Tibial artery (tissue), 4 donors: Measurements from ENCODE around the gene GPS2.

ENCODE experiments used
- DNase-seq, 2 donors: peaks; one replicate each; pipeline ENCODE4 v3.0.0-alpha.2; 2019
- H3K27ac ChIP-seq, 2 donors: fragments of 200-600 bp; sonication (generic) in 1 of 2; 1 replicate in 1 of 2; 2 replicates in 1 of 2; pipeline ENCODE4 v1.5.1; 2018 to 2019; ENCODE audit warnings: mild to moderate bottlenecking in 1 of 2
- H3K27me3 ChIP-seq, 2 donors: fragments of 200-600 bp; sonication (generic) in 1 of 2; one replicate each; pipeline versions ENCODE4 v1.5.1 to v1.6.0; 2016 to 2019
- H3K36me3 ChIP-seq, 3 donors: fragments of 200-600 bp; sonication (generic) in 2 of 3; one replicate each; pipeline ENCODE4 v1.5.1; 2016 to 2019; ENCODE audit warnings: mild to moderate bottlenecking in 2 of 3
- H3K4me1 ChIP-seq, 4 donors: fragments of 200-600 bp; sonication (generic) in 2 of 4; 1 replicate in 3 of 4; 2 replicates in 1 of 4; pipeline ENCODE4 v1.5.1; 2016 to 2019
- H3K4me3 ChIP-seq, 2 donors: fragments of 200-600 bp; sonication (generic) in 1 of 2; 1 replicate in 1 of 2; 2 replicates in 1 of 2; pipeline ENCODE4 v1.5.1; 2018 to 2019; ENCODE audit warnings: mild to moderate bottlenecking in 2 of 2
- H3K9me3 ChIP-seq, 3 donors: fragments of 200-600 bp; sonication (generic) in 1 of 3; one replicate each; pipeline ENCODE4 v1.5.1; 2016 to 2019
- intact Hi-C: fragments of 100-400 bp; cut with DNase I; formaldehyde crosslinking; loops from one replicate; pipeline ENCODE4 v1.15.0; 2023; ENCODE audit warnings: low total_unique reads
- TF ChIP-seq, protein P1 (sequence below), 2 experiments: fragments of 200-600 bp in 1 of 2; fragments of 450-650 bp in 1 of 2; IDR thresholded peaks; one replicate each; pipeline ENCODE4 v1.5.1; 2017 to 2019; ENCODE audit warnings: antibody characterized with exemption in 2 of 2, mild to moderate bottlenecking in 1 of 2, moderate library complexity in 1 of 2

The GPS2 gene

DNA sequence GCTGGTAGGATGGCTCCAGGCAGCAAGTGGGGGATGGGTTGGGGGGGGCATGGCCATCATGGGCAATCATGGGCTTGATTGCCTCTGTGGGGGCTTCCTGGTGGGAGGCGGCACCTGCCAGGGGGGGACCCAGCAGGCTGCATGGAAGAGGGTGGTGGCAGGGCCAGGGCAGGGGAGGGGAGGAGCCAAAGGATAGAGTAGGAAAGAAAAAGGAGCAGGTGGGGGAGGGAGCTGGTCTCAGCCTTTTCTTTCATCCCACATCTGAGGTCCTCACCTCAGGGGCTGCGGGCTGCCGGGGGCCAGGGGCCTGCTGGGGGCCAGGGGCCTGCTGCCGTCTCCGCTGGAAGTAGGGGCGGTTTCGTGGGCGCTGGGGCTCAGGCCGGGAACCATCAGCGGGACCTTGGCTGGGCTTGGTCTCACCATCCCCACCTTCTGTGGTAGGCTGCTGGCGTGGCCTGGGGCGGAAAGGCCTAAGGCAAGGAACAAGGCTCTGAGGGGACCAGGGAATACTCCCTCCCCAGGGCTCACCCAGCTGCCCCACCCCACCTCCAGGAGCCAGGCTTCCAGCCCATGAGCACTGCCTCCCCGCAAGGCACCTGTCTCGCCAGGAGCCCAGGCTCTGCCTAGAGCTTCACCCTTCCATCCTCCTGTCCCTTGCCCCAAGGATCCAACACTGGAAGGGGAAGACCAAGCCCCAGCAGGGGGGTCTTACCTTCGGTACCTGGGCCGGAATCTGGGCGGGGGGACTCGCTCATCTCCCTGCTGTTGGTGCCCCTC lies 25.7 kb downstream of the GPS2 start:
- H3K27ac ChIP-seq, result no peak overlapping the region
- H3K9me3 ChIP-seq, result no peaks in the 10 kb centered on the region
- H3K4me1 ChIP-seq, result peaks cover 0 to 20% (median 13%) of the 10 kb centered on the region in 4 donors
- TF ChIP-seq, protein P1, sequence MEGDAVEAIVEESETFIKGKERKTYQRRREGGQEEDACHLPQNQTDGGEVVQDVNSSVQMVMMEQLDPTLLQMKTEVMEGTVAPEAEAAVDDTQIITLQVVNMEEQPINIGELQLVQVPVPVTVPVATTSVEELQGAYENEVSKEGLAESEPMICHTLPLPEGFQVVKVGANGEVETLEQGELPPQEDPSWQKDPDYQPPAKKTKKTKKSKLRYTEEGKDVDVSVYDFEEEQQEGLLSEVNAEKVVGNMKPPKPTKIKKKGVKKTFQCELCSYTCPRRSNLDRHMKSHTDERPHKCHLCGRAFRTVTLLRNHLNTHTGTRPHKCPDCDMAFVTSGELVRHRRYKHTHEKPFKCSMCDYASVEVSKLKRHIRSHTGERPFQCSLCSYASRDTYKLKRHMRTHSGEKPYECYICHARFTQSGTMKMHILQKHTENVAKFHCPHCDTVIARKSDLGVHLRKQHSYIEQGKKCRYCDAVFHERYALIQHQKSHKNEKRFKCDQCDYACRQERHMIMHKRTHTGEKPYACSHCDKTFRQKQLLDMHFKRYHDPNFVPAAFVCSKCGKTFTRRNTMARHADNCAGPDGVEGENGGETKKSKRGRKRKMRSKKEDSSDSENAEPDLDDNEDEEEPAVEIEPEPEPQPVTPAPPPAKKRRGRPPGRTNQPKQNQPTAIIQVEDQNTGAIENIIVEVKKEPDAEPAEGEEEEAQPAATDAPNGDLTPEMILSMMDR (IDR thresholded peaks at IDR 0.05), result no peak
- no peaks in the 10 kb centered on the region for H3K36me3 ChIP-seq
- no peak for DNase-seq
- intact Hi-C loops, result no loop called here
- H3K27me3 ChIP-seq, result peaks cover 0 to 65% of the 10 kb centered on the region in 2 donors
- H3K4me3 ChIP-seq, result no peak overlapping the region

DNA sequence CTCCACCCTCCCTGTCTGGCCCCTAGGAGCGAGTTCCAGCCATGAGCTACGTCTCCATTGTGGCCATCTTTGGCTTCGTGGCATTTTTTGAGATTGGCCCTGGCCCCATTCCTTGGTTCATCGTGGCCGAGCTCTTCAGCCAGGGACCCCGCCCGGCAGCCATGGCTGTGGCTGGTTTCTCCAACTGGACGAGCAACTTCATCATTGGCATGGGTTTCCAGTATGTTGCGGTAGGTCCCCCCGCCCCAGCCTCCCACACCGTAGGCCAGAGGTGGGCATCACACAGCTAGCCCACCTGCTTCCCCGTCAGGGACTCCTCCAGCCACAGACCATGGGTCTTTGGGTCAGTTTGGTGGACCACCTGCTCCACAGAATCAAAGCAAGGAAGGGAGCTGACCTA lies 29.5 kb downstream of the GPS2 start:
- Histone ChIP-seq H3K27me3 (peaks cover 0 to 27% of the 10 kb centered on the region in 2 donors), H3K4me1 (peaks cover 0 to 22% (median 17%) of the 10 kb centered on the region in 4 donors)
- TF ChIP-seq, protein P1 (IDR thresholded peaks at IDR 0.05), result no peak

DNA sequence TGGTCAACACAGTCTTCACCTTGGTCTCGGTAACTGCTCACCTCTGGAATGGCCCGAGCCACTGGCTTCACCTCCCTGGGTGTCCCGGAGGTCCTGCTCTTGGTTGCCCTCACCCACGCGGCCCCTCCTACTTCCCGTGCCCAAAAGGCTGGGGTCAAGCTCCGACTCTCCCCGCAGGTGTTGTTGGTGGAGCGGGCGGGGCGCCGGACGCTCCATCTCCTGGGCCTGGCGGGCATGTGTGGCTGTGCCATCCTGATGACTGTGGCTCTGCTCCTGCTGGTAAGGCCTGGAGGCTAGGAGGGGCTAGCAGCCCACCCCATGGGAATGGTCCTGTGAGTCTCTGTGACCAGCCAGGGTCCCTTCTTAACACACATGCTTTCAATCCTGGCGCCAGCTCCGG lies 30.2 kb downstream of the GPS2 start:
- H3K27me3 ChIP-seq, result peaks cover 0 to 20% of the 10 kb centered on the region in 2 donors
- H3K27ac ChIP-seq, result no peak overlapping the region
- TF ChIP-seq, protein P1 (IDR thresholded peaks at IDR 0.05), result no peak
- H3K4me3 ChIP-seq, result no peak overlapping the region
- peaks cover 0 to 27% (median 21%) of the 10 kb centered on the region in 4 donors for H3K4me1 ChIP-seq
- no peaks in the 10 kb centered on the region for H3K9me3 ChIP-seq
- intact Hi-C loops, result no loop called here
- H3K36me3 ChIP-seq, result no peaks in the 10 kb centered on the region
- no peak for DNase-seq

More for the DNA sequence above, 29.5 kb downstream of the GPS2 start:
- DNase-seq, result no peak
- no peaks in the 10 kb centered on the region for H3K9me3 ChIP-seq
- no peak overlapping the region for H3K27ac ChIP-seq
- H3K36me3 ChIP-seq, result no peaks in the 10 kb centered on the region
- intact Hi-C loops, result no loop called here
- H3K4me3 ChIP-seq, result no peak overlapping the region

DNA sequence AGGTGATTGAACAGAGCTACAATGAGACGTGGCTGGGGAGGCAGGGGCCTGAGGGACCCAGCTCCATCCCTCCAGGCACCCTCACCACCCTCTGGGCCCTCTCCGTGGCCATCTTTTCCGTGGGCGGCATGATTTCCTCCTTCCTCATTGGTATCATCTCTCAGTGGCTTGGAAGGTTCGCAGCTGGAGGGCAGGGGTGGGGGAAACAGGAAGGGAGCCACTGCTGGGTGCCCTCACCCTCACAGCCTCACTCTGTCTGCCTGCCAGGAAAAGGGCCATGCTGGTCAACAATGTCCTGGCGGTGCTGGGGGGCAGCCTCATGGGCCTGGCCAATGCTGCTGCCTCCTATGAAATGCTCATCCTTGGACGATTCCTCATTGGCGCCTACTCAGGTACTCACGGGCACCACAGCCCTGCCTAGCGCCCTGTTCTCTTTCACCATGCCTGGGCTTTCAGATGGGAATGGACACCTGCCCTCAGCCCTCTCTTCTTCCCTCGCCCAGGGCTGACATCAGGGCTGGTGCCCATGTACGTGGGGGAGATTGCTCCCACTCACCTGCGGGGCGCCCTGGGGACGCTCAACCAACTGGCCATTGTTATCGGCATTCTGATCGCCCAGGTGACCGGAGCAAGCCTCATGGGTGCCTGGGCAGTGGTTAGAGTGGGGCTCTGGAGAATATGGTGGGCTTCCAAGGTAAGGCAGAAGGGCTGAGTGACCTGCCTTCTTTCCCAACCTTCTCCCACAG lies 31.5 kb downstream of the GPS2 start:
- Histone ChIP-seq H3K36me3 (no peaks in the 10 kb centered on the region), H3K4me1 (peaks cover 0 to 27% (median 21%) of the 10 kb centered on the region in 4 donors), H3K4me3 (no peak overlapping the region), H3K27me3 (peaks cover 0 to 8% of the 10 kb centered on the region in 2 donors), H3K27ac (no peak overlapping the region), H3K9me3 (no peaks in the 10 kb centered on the region)
- DNase-seq, result no peak
- TF ChIP-seq, protein P1 (IDR thresholded peaks at IDR 0.05), result no peak
- intact Hi-C loops, result no loop called here

DNA sequence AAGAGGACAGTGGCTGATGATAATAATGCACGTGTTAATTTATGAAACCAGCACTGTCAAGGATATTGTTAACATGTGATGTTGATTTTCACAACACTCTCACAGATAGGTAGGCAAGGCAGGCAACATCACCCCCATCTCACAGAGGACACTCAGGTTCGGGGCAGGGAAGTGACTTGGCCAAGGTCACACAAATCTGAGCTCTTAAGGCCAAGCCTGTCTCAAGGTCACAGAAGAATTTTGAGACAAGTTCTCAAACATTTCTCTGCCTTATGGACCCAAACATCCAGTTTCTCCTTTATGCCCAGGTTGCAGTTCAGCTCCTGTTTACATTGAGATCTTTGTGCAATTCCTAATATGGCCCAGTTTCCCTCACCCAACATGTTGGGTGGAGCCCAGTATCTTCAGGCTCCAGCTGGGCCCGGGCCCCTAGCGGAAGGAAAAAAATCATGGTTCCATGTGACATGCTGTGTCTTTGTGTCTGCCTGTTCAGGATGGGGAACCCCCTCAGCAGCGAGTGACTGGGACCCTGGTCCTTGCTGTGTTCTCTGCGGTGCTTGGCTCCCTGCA lies 32.3 kb downstream of the GPS2 start:
- Histone ChIP-seq H3K9me3 (no peaks in the 10 kb centered on the region), H3K27me3 (peaks cover 0 to under 1% of the 10 kb centered on the region in 2 donors), H3K36me3 (no peaks in the 10 kb centered on the region), H3K27ac (peak overlapping the region; percentile 93 to 94), H3K4me1 (peaks cover 0 to 27% (median 21%) of the 10 kb centered on the region in 4 donors), H3K4me3 (peak overlapping the region; percentile 53 to 56)
- no peak for DNase-seq
- TF ChIP-seq, protein P1 (IDR thresholded peaks at IDR 0.05), result no peak
- intact Hi-C loops, result no loop called here
